Effector memory CD4-positive, alpha-beta T cell (primary cell): Measurements from ENCODE around the gene PALLD.

ENCODE experiments used
- DNase-seq, 3 donors: peaks; one replicate each; pipeline ENCODE4 v3.0.0-alpha.2; 2020
- H3K27ac ChIP-seq: 2 replicates; pipeline ENCODE4 v1.7.0; 2013; ENCODE audit warnings: mild to moderate bottlenecking, low read length, moderate library complexity; ENCODE audit not compliant: insufficient read depth, poor library complexity, severe bottlenecking
- H3K27me3 ChIP-seq: replicated peaks from 2 replicates; pipeline ENCODE4 v1.7.0; 2013; ENCODE audit warnings: mild to moderate bottlenecking, low read length; ENCODE audit not compliant: insufficient read depth, control insufficient read depth, poor library complexity, severe bottlenecking
- H3K36me3 ChIP-seq: 2 replicates; pipeline ENCODE4 v1.7.0; 2013; ENCODE audit warnings: mild to moderate bottlenecking, low read length, moderate library complexity; ENCODE audit not compliant: control insufficient read depth, insufficient read depth
- H3K4me1 ChIP-seq: 2 replicates; pipeline ENCODE4 v1.7.0; 2013; ENCODE audit warnings: low read length, mild to moderate bottlenecking; ENCODE audit not compliant: control insufficient read depth, insufficient read depth, poor library complexity, severe bottlenecking
- H3K4me3 ChIP-seq: 2 replicates; pipeline ENCODE4 v1.7.0; 2013; ENCODE audit warnings: low read length, low read depth, mild to moderate bottlenecking; ENCODE audit not compliant: insufficient read depth, poor library complexity, severe bottlenecking
- H3K9me3 ChIP-seq: 2 replicates; pipeline ENCODE4 v1.7.0; 2013; ENCODE audit warnings: mild to moderate bottlenecking, low read length, moderate library complexity; ENCODE audit not compliant: control insufficient read depth

PALLD gene

GRCh38 chr4:168731006-168731636 is 234.3 kb downstream of the PALLD start:
- no peak overlapping the region for H3K4me3 ChIP-seq
- H3K9me3 ChIP-seq: no peaks in the 10 kb centered on the region
- no peak overlapping the region for H3K27ac ChIP-seq
- no peaks in the 10 kb centered on the region for H3K4me1 ChIP-seq
- no peaks in the 10 kb centered on the region for H3K36me3 ChIP-seq
- no peak for DNase-seq
- H3K27me3 ChIP-seq: no peaks in the 10 kb centered on the region

- Histone ChIP-seq H3K9me3 (no peaks in the 10 kb centered on the region), H3K27ac (no peak overlapping the region), H3K4me1 (no peaks in the 10 kb centered on the region), H3K4me3 (no peak overlapping the region), H3K27me3 (no peaks in the 10 kb centered on the region), H3K36me3 (no peaks in the 10 kb centered on the region)
- DNase-seq: no peak
These were observed 235.0 kb downstream of the PALLD start for GRCh38 chr4:168731706-168732414.

GRCh38 chr4:168732714-168733113 is 235.9 kb downstream of the PALLD start:
- no peaks in the 10 kb centered on the region for H3K4me1 ChIP-seq
- H3K27ac ChIP-seq: no peak overlapping the region
- no peaks in the 10 kb centered on the region for H3K9me3 ChIP-seq

GRCh38 chr4:168734703-168735678 is 238.1 kb downstream of the PALLD start:
- Histone ChIP-seq H3K36me3 (no peaks in the 10 kb centered on the region), H3K4me3 (no peak overlapping the region), H3K27ac (no peak overlapping the region), H3K27me3 (no peaks in the 10 kb centered on the region), H3K9me3 (no peaks in the 10 kb centered on the region), H3K4me1 (no peaks in the 10 kb centered on the region)
- DNase-seq: no peak

More at GRCh38 chr4:168732714-168733113, 235.9 kb downstream of the PALLD start:
- no peak overlapping the region for H3K4me3 ChIP-seq
- no peaks in the 10 kb centered on the region for H3K27me3 ChIP-seq
- no peaks in the 10 kb centered on the region for H3K36me3 ChIP-seq
- DNase-seq: no peak

- DNase-seq: no peak
- H3K4me3 ChIP-seq: no peak overlapping the region
- no peaks in the 10 kb centered on the region for H3K9me3 ChIP-seq
- no peaks in the 10 kb centered on the region for H3K4me1 ChIP-seq
- no peaks in the 10 kb centered on the region for H3K36me3 ChIP-seq
- no peak overlapping the region for H3K27ac ChIP-seq
- H3K27me3 ChIP-seq: no peaks in the 10 kb centered on the region
These were observed 238.9 kb downstream of the PALLD start for GRCh38 chr4:168735735-168736134.

GRCh38 chr4:168736860-168737805 is 240.3 kb downstream of the PALLD start:
- Histone ChIP-seq H3K9me3 (no peaks in the 10 kb centered on the region), H3K36me3 (no peaks in the 10 kb centered on the region), H3K27ac (no peak overlapping the region), H3K27me3 (no peaks in the 10 kb centered on the region), H3K4me1 (no peaks in the 10 kb centered on the region), H3K4me3 (no peak overlapping the region)
- DNase-seq: no peak

GRCh38 chr4:168737806-168738172 is 240.9 kb downstream of the PALLD start:
- Histone ChIP-seq H3K9me3 (no peaks in the 10 kb centered on the region), H3K27ac (no peak overlapping the region), H3K4me3 (no peak overlapping the region), H3K36me3 (no peaks in the 10 kb centered on the region), H3K27me3 (no peaks in the 10 kb centered on the region), H3K4me1 (no peaks in the 10 kb centered on the region)
- no peak for DNase-seq

GRCh38 chr4:168739886-168740285 is 243.0 kb downstream of the PALLD start:
- DNase-seq: no peak
- no peak overlapping the region for H3K27ac ChIP-seq
- H3K36me3 ChIP-seq: no peaks in the 10 kb centered on the region
- H3K4me1 ChIP-seq: no peaks in the 10 kb centered on the region
- no peaks in the 10 kb centered on the region for H3K9me3 ChIP-seq
- H3K4me3 ChIP-seq: no peak overlapping the region
- no peaks in the 10 kb centered on the region for H3K27me3 ChIP-seq

GRCh38 chr4:168740691-168741090 is 243.8 kb downstream of the PALLD start:
- Histone ChIP-seq H3K36me3 (no peaks in the 10 kb centered on the region), H3K4me1 (no peaks in the 10 kb centered on the region), H3K27ac (no peak overlapping the region), H3K9me3 (no peaks in the 10 kb centered on the region), H3K4me3 (no peak overlapping the region), H3K27me3 (no peaks in the 10 kb centered on the region)
- no peak for DNase-seq
